Fibroblast of mammary gland (primary cell): Measurements from ENCODE around the gene USP7.
"Not testable (repeated sequence)": the region's sequence is repeated elsewhere in the genome, so short reads cannot be mapped to it uniquely, and the experiment has no call there.

Experiments
- DNase-seq: peaks from one replicate; pipeline ENCODE4 v3.0.0-alpha.2; 2010; ENCODE audit warnings: low read depth
- H3K4me3 ChIP-seq: 2 replicates; pipeline ENCODE4 v1.5.1; 2011; ENCODE audit warnings: low read depth, mild to moderate bottlenecking, low read length, moderate library complexity; ENCODE audit not compliant: control insufficient read depth
- CTCF ChIP-seq: conservative IDR thresholded peaks from 2 replicates; pipeline ENCODE4 v1.5.1; 2011; ENCODE audit warnings: low read depth, low read length, inconsistent platforms; ENCODE audit not compliant: control insufficient read depth, insufficient read depth

Gene USP7

GRCh38 chr16:8975039-8975438 lies 11.3 kb upstream of the USP7 start:
- TF ChIP-seq CTCF, result no peak
- no peak overlapping the region for H3K4me3 ChIP-seq
- no peak for DNase-seq

- no peak overlapping the region for H3K4me3 ChIP-seq
- no peak for TF ChIP-seq CTCF
- DNase-seq, result peak; percentile 68
Observed at GRCh38 chr16:8972843-8973586, 9.3 kb upstream of the USP7 start.

GRCh38 chr16:8971416-8971815 lies 7.7 kb upstream of the USP7 start:
- TF ChIP-seq CTCF, result no peak
- no peak overlapping the region for H3K4me3 ChIP-seq
- no peak for DNase-seq

GRCh38 chr16:8969202-8969897 lies 5.6 kb upstream of the USP7 start:
- not testable (repeated sequence) for DNase-seq, H3K4me3 ChIP-seq

- not testable (repeated sequence) for DNase-seq, H3K4me3 ChIP-seq
Observed at GRCh38 chr16:8968054-8968453, 4.3 kb upstream of the USP7 start.

- DNase-seq, result no peak
- TF ChIP-seq CTCF, result no peak
- no peak overlapping the region for H3K4me3 ChIP-seq
Observed at GRCh38 chr16:8967132-8967821, 3.6 kb upstream of the USP7 start.

GRCh38 chr16:8966817-8967131 lies 3.1 kb upstream of the USP7 start:
- TF ChIP-seq CTCF, result no peak
- DNase-seq, result no peak
- H3K4me3 ChIP-seq, result no peak overlapping the region
